SH-SY5Y (cell line): ENCODE results near the gene NT5C2.

ENCODE experiments used
- GATA2 ChIP-seq: IDR thresholded peaks from 2 replicates; pipeline ENCODE4 v1.6.1; 2011; ENCODE audit warnings: mild to moderate bottlenecking, low read depth, low read length
- GATA3 ChIP-seq: IDR thresholded peaks from 2 replicates; pipeline ENCODE4 v1.6.1; 2011; ENCODE audit warnings: low read depth, mild to moderate bottlenecking, low read length, moderate library complexity

DNA sequence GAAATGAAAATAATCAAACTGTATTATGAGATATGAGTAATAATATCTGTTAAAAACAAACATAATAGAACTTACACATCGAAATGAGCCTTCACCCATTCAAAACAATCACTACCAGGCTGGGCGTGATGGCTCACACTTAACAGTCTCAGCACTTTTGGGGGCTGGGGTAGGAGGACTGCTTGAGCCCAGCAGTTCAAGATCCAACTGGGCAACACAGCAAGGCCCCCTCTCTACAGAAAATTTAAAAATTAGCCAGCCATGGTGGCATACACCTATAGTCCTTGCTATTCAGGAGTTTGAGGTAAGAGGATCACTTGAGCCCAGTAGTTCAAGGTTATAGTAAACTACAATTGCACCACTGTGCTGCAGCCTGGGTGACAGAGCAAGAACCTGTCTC, 75.8 kb downstream of the NT5C2 start:
- TF ChIP-seq GATA2 (no peak), GATA3 (no peak)
